HG03558 (cell line): ENCODE measurements around the gene RNU1-3.
"Not testable (repeated sequence)": the region's sequence is repeated elsewhere in the genome, so short reads cannot be mapped to it uniquely, and the experiment has no call there.

Experiments used
- ATAC-seq: cut with Tn5 transposase; IDR thresholded peaks from one replicate; pipeline ENCODE4 v1.9.1; 2021; ENCODE audit warnings: moderate number of reproducible peaks; ENCODE audit not compliant: unreplicated experiment; ENCODE audit errors: extremely low read depth

The RNU1-3 gene

DNA sequence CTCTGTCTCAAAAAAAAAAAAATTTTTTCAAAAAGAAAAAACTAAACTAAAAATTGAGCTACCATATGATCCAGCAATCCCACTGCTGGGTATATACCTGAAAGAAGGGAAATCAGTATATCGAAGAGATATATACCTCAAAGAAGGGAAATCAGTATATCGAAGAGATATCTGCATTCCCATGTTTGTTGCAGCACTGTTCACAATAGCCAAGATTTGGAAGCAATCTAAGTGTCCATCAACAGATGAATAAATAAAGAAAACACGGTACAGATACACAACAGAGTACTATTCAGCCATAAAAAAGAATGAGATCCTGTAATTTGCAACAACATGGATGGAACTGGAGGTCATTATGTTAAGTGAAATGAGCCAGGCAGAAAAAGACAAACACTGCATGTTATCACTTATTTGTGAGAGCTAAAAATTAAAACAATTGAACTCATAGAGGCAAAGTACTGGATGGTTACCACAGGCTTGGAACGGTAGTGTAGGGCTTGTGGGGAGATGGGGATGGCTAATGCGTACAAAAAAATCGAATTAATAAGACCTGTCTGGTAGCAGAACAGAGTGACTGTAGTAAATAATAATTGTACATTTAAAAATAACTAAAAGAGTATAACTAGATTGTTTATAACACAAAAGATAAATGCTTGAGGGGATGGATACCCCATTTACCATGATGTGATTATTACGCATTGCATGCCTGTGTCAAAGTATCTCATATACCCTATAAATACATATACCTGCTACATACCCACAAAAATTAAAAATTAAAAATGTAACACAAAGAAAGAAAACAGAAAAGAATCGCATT lies 25.4 kb downstream of the RNU1-3 start:
- not testable (repeated sequence) for ATAC-seq

DNA sequence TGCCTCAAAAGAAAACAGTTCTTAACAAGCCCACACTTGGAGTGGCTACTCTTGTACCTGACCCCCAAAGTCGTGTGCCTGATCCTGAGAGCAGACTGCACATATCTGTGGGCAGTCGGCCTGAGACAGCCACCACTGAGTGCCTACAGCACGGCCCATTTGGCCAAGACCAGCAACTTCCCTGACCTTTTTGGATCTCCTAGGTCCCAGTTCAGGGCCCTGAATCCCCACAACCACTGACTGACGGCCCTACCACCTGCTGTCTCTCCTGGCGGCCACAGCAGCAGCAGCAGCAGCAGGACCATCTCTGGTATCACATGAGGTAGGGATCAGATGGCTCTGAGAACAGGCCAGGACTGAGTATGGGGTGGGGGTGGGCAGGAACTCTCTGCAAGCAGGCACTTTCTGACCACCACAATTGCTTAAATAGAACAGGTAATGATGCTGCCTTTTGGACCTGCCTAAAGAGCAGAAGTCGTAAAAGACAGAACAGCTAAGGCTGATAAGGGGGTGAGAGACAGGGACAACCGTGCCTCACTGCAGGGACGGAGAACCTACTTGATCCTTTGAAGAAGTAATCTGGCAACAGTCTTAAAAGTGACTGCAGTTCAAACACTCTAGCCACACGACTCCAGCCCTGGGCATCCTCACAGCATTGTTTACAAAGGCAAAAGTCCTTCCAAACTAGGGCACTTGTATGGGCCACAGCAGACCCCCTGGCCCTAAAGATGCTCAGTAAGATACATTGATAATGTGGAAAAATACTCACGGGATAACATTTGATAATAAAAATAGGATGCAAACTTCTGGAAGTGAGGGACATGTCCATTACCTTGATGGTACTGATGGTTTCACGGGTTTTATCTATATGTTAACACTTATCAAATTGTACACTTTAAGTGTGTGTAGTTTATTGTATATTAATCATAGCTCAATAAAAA lies 27.4 kb downstream of the RNU1-3 start:
- ATAC-seq: not testable (repeated sequence)

DNA sequence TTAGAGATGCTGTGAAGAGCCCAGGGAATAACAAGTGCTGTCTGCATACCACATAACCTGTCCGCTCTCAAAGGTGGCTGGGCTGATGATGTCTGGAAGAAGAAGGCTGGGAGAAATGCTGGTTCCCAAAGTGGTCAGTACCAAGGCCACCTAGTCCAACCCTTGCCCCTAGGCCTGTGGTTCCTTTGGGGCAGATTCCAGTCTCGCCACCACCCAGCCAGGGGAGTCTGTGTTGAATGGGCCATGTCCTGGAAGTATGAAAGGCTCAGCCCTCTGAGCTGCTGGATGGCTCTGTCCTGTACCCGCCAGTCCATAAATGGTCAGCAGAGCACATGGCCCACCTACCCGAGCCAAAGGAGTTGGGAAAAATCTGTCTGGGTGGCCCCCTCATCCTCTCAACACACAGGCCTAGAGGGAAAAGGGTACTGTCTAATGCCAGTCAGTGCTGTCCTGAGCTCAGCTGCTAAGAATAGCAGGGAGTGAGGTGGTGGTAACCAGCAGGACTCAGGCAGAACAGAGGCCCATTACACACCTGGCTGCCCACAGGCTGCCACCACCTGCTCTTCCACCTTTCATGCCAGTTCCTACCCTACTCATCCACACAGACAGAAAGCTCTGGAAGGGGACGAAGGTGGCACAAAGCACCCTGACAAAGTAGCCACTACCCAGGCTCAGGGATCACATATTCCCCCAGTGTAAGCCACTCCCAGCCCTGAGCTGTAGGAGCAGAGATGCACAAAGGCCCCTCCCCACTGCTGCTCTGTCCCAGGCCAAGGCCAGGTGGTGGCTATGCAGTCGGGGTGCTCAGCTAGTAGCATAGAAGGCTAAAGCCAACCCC lies 28.6 kb downstream of the RNU1-3 start:
- not testable (repeated sequence) for ATAC-seq

DNA sequence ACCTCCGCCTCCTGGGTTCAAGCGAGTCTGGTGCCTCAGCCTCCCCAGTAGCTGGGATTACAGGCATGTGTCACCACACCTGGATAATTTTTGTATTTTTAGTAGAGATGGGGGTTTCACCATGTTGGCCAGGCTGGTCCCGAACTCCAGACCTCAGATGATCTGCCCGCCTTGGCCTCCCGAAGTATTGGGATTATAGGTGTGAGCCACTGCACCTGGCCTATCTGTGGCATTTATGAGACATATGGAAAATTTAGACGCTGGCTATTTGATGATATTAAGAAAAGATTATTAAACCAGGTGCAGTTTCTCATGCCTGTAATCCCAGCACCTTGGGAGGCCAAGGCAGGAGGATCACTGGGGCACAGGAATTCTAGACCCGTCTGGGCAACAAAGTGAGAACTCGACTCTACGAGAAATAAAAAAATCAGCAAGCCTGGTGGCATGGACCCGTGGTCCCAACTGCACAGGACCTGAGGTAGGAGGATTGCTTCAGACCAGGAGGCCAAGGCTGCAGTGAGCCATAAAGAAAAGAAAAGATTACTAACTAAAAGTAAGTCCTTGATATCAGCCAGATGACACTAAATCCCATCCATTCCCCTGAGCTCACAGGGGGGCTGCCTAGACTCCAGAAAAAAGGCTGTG lies 30.1 kb downstream of the RNU1-3 start:
- ATAC-seq: not testable (repeated sequence)

DNA sequence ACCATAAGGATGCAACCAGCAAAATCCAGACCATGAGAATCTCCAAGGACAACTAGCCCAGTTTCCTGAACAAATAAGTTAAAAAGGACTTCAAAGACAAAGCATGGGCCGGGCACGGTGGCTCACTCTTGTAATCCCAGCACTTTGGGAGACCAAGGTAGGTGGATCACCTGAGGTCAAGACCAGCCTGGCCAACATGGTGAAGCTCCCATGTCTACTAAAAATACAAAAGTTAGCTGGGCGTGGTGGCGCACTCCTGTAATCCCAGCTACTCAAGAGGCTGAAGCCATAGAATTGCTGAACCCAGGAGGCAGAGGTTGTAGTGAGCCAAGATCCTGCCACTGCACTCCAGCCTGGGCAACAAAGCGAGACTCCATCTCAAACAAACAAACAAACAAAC lies 30.8 kb downstream of the RNU1-3 start:
- ATAC-seq: not testable (repeated sequence)

DNA sequence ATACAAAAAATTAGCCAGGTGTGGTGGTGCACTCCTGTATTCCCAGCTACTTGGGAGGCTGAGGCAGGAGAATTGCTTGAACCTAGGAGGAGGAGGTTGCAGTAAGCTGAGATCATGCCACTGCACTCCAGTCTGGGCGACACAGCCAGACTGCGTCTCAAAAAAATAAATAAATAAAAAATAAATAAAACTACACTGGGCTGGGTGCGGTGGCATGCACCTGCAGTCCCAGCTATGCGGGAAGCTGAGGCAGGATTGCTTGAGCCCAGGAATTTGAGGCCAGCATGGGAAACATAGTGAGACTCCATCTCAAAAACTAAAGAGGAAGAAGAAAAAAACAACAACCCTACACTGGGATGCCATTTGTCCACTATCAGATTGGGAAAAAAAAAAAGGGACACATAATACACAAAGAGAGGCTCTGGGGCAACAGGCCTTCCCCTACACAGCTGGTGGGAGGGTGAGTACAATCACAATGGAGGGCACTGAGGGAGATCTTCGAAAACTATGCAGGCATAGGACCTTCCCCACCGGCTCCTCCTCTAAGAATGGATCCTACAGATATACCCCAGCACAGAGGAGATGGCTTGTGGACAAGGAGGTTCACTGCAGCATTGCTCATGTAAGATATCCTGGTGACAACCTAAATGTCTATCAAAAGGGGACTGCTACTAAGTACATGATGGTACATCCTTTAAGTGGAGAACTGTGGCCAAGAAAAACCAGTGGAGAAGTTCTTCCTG lies 33.0 kb downstream of the RNU1-3 start:
- ATAC-seq: not testable (repeated sequence)

DNA sequence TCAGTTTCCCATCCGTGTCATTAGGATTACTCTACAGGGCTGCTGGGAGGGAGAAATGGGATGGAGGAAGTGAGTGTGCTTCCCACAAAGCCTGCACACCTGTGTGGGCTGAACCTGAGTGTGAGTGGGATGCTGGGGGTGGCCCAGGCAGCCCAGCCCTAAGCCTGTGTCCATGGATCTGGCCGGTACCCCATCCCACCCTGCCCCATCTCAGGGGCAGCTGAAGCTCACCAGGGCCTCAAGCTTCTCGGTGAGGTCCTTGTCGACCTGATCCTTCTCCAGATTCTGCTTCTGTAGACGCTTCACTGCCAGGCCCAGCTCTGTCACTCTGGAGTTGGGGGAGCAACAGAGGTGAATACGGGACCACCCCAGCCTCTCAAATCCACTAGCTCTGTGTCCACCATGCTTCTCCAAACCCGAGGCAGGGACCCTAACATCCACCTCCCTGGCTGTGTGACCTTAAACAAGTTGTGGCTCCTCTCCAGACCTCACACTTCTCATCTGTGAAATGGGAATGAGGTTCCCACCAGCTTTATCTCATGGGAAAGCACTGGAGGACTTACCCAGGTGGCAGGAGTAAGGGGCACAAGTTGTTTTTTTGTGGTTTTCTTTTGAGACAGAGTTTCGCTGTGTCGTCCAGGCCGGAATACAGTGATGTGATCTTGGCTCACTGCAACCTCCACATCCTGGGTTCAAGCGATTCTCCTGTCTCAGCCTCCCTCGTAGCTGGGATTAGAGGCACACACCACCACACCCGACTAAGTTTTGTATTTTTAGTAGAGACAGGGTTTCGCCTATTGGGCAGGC lies 34.5 kb downstream of the RNU1-3 start:
- not testable (repeated sequence) for ATAC-seq

DNA sequence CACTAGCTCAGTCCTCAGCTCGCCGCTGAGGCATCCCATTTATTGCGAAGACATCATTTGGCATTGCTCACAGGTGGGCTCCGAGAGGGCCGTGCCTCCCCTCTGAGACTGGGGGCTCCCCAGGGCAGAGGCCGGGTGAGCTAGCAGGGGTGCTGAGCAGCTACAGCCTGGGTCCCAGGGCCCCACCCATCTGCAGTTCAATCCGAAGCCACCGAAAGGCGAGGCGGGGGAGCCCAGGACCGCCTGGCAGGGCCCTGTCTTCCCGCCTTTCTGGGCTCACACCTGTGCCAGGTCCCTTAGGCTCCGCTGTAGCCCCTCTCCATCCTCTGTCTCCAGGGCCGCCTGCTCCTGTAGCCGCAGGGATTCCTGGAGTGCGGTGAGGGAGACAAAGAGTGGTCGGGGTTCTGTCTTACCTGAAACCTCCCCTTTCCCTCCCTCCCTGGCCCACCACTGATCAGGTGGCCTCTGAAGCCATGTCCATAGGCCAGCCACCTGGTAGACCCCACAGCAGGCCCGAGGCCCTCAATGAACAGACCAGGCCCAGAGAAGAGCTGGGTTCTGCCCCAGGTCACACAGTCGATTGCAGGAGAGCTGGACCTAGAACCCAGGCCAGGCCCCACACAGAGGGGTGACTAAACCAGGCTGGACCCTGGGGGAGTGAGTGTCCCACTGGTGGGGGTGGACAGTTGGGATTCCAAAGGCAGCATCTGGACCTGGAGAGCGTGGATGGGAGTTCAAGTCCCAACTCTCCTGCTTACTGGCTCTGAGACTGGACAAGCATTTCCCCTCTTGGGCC lies 35.3 kb downstream of the RNU1-3 start:
- ATAC-seq: no peak

DNA sequence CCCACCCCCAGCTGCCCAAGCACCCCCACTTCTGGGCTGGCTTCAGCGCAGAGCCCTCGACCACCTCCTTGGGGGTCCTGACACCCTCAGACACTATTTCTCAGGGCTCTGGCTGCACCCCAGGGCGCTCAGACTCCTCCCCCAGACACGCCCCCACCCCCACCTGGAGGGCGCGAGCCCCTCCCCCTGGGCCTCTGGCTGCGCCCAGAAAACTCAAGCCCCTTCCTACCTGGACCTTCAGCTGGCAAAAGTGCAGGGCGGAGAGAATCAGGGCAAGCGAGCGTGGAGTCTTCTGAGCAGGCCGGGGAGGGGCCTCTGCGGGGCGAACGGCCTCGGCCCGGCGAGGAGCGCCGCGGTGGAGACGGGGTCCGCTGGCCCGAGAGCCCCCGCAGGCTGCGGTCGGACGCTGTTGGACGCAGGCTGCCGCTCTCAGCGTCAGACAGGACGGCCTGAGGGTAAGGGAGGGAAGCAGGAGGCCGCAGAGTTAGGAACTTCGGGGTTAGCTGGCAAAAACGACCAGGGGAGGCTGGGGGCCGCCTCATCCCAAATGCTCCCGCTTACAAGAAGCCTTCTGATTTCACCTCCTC lies 36.0 kb downstream of the RNU1-3 start:
- ATAC-seq: no peak

DNA sequence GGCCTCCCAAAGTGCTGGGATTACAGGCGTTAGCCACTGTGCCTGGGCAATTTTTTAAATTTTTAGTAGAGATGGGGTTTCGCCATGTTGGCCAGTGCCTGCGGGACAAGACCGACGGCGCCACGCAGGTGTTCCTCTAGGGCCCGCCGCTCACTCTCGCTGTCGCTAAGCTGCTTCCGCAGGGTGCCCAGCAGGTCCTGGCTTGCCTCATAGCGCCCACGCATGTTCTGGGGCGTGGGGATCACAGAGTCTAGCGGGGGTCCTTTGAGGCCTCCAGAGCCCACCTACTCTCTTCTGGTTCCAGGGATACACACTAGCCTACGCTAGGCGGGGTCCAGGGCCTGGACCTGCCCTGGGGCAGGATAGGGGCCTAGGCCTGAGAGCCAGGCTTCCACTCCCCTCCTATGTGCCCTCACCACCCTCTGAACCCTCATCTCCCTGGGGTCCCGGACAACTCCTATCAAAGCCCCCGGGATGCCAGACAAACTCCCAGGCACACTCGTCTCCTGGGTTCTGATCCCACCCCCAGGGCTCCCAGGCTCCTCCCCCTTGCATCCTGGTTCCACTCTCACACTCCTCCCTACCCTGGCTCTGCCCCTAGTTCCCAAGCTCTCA lies 36.7 kb downstream of the RNU1-3 start:
- not testable (repeated sequence) for ATAC-seq

DNA sequence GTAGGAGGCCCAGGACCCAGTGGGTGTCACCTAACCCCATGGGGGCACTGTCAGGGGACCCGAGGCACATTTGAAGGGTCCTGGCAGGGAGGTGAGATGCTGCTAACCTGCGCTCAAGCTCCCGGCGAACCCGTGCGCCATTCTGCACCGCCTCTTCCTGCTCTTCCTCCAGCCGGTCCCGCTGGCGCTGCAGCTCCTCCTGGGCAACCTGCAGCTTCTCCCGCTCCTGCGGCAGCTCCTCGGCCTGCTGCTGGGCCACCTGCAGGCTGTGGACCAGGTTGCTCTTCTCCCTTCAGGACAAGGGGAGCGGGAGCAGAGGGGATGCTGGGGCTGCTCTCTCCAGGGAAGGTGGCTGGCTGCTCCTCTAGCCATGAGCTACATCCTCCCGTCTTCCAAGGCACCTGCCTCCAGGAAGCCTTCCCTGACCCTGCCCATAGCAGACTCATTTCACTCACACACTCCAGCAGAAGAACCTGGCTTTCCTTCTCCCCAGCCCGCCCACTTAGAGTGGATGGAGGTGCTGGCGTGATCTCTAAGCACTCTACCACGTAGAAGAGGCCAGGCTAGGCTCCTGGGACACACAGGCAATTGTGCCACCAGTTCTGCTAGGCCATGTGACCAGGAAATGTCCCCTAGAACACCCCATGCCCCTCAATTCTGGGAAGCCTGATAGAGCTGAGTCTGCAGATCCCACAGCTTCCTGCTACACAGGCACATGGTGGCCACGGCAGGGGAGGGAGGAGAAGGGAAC lies 38.2 kb downstream of the RNU1-3 start:
- no peak for ATAC-seq

DNA sequence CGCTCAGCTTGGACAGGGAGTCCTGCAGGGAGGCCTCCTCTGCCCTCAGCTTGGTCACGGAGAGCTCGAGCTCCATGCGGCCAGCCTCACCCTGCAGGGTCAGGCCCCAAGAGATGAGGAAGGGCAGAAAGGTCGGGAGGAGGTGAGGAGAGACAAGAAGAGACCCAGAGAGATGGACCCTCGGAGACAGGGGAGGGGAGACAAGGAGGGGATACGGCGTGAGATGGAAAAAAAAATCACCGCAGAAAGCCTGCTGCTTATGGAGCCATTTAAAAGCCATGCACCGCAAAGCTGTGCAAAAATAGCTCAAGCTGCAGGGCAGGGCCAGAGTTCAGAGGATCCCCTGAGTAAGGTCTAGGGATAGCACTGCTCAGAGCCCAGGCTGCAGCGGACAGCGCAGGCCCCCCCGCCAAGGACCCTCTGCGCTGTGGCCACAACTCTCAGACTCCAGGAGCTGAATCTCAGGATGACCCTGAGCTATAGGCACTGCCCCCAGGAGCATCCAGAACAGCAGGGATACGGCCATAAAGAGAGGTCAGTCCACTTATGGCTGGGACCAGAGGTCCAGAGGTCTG lies 40.3 kb downstream of the RNU1-3 start:
- ATAC-seq: not testable (repeated sequence)

DNA sequence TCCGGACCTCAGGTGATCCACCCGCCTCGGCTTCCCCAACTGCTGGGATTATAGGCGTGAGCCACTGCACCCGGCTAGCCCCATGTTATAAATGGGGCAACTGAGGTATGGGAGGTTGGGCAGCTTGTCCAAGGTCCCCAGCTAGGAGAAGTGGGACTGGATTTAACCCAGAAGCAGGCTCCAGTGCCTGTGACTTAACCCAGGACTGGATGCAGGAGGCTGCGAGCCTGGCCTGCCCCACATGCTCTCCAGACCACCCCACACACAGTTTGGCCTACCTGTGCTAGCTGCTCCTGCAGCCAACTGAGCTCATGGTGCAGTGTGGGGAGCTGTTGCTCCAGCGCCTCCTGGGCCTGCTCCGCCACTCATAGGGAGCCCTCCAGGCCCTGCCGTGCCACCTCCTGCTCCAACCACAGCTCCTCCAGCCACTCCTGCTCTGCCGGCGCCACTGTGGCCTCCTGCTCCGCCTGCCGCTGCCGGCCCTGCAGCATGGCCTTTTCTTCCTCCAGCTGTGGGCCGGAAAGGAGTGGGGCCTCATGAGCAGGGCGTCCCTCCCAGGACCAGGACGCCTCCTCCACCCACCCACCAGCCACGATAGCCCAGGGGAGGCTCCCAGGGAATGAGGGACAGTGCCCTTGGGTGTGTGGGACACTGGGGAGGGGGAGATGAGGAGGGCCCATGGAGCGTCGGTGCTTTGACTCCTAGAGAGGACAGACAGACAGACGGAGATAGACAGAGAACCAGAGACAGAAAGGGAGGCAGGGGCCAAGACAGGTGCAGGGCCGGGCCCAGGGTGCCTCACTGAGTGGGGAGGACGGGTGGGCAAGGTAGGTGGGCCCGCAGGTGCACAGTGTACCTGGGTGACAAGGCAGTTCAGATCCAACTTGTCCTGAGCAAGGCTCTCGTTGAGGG lies 41.0 kb downstream of the RNU1-3 start:
- ATAC-seq: no peak

DNA sequence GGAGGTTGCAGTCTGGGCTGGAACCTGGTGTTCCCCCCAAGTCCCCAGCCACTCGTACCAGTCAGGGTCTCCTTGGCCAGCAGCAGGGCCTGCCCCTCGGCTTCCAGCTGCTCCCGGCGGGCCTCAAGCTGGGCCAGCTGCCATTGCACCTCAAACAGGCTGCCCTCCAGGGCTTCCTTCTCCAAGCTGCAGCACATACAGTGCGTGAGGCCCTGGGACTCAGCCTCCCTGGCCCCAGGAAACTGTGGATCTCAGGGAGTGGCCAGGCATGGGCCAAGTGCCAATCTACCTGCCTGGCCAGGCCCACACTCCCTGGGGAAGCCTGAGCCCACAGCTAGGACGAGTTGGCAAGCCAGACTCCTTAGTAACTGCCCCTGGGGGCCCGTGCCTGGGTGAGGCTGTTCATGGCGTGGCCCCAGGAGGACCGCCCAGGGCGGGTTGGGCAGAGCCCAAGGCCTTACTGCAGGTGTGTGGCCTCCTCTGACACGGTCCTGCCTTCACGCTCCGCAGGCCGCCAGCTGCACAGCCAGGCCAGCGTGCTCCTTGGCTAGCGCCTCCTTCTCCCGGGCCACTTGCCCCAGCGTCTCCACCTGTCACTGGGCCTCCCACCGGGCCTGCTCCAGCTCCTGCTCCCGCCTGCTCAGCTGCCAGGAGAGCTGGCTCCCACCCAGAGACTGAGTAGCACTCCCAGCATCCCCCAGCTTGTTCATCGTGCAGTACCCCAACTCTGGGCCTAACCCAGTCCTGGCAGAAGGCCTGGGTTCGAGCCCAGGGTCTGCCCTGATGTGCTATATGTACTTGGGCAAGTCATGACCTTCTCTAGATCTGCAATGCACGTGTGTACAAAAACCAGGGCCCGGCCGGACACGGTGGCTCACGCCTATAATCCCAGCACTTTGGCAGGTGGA lies 42.7 kb downstream of the RNU1-3 start:
- not testable (repeated sequence) for ATAC-seq
